RWPE2 (cell line): ENCODE results near the gene DOK1.
A peak's percentile ranks its signal among the peaks of the same experiment; 100 is the strongest.

Source experiments
- ATAC-seq: fragments of 200-7000 bp; cut with Tn5 transposase; 3 replicates; pipeline ENCODE4 v1.9.1; 2021; ENCODE audit warnings: low read depth
- DNase-seq: peaks from one replicate; pipeline ENCODE4 v3.0.0-alpha.2; 2020; ENCODE audit warnings: low spot score
- H3K27ac ChIP-seq: fragments of 450-650 bp; 2 replicates; pipeline ENCODE4 v1.5.1; 2017; ENCODE audit warnings: mild to moderate bottlenecking; ENCODE audit not compliant: poor library complexity, severe bottlenecking
- H3K27me3 ChIP-seq: fragments of 250-450 bp; sonication (Bioruptor Pico); 2 replicates; pipeline ENCODE4 v1.5.1; 2021; ENCODE audit warnings: mild to moderate bottlenecking, moderate library complexity; ENCODE audit not compliant: insufficient read depth, poor library complexity, severe bottlenecking
- H3K36me3 ChIP-seq: fragments of 250-450 bp; sonication (Bioruptor Pico); 2 replicates; pipeline ENCODE4 v1.5.1; 2020; ENCODE audit warnings: low read depth, mild to moderate bottlenecking, moderate library complexity
- H3K4me1 ChIP-seq: fragments of 250-450 bp; sonication (Bioruptor Pico); 2 replicates; pipeline ENCODE4 v1.5.1; 2021; ENCODE audit warnings: mild to moderate bottlenecking, moderate library complexity; ENCODE audit not compliant: insufficient read depth, poor library complexity, severe bottlenecking
- H3K4me3 ChIP-seq: fragments of 250-450 bp; sonication (Bioruptor Pico); 2 replicates; pipeline ENCODE4 v1.5.1; 2021; ENCODE audit warnings: mild to moderate bottlenecking, moderate library complexity; ENCODE audit not compliant: severe bottlenecking
- H3K9me3 ChIP-seq: fragments of 250-450 bp; sonication (Bioruptor Pico); 2 replicates; pipeline ENCODE4 v1.5.1; 2021; ENCODE audit warnings: mild to moderate bottlenecking, moderate library complexity; ENCODE audit not compliant: severe bottlenecking
- CTCF ChIP-seq: fragments of 450-650 bp; IDR thresholded peaks from one replicate; pipeline ENCODE4 v1.5.1; 2017; ENCODE audit warnings: mild to moderate bottlenecking, moderate library complexity; ENCODE audit not compliant: poor library complexity, severe bottlenecking

The DOK1 gene

GRCh38 chr2:74597410-74597809, 42.9 kb downstream of the DOK1 start:
- ATAC-seq (no peak), DNase-seq (no peak)
- TF ChIP-seq CTCF: no peak
- Histone ChIP-seq H3K4me3 (no peak overlapping the region), H3K27me3 (no peaks in the 10 kb centered on the region), H3K27ac (no peak overlapping the region), H3K4me1 (no peaks in the 10 kb centered on the region), H3K36me3 (no peaks in the 10 kb centered on the region), H3K9me3 (no peaks in the 10 kb centered on the region)

- H3K4me3 ChIP-seq: no peak overlapping the region
- no peak for DNase-seq
- TF ChIP-seq CTCF: no peak
- no peak for ATAC-seq
- H3K36me3 ChIP-seq: no peaks in the 10 kb centered on the region
- no peaks in the 10 kb centered on the region for H3K4me1 ChIP-seq
- no peak overlapping the region for H3K27ac ChIP-seq
- H3K9me3 ChIP-seq: no peaks in the 10 kb centered on the region
- no peaks in the 10 kb centered on the region for H3K27me3 ChIP-seq
Measured at GRCh38 chr2:74599676-74600075, 45.2 kb downstream of the DOK1 start.

- Histone ChIP-seq H3K36me3 (no peaks in the 10 kb centered on the region), H3K9me3 (no peaks in the 10 kb centered on the region), H3K4me3 (no peak overlapping the region), H3K4me1 (no peaks in the 10 kb centered on the region), H3K27me3 (no peaks in the 10 kb centered on the region), H3K27ac (no peak overlapping the region)
- TF ChIP-seq CTCF: no peak
- DNase-seq: no peak
- ATAC-seq: peak; percentile 88
Measured at GRCh38 chr2:74602586-74603281, 48.2 kb downstream of the DOK1 start.

- ATAC-seq (no peak), DNase-seq (no peak)
- TF ChIP-seq CTCF: no peak
- Histone ChIP-seq H3K4me3 (no peak overlapping the region), H3K9me3 (no peaks in the 10 kb centered on the region), H3K4me1 (no peaks in the 10 kb centered on the region), H3K36me3 (no peaks in the 10 kb centered on the region), H3K27me3 (no peaks in the 10 kb centered on the region), H3K27ac (no peak overlapping the region)
Measured at GRCh38 chr2:74603282-74604000, 48.9 kb downstream of the DOK1 start.

- ATAC-seq (no peak), DNase-seq (no peak)
- no peaks in the 10 kb centered on the region for H3K9me3 ChIP-seq
- TF ChIP-seq CTCF: no peak
- no peaks in the 10 kb centered on the region for H3K4me1 ChIP-seq
- H3K36me3 ChIP-seq: no peaks in the 10 kb centered on the region
- H3K27ac ChIP-seq: no peak overlapping the region
- no peak overlapping the region for H3K4me3 ChIP-seq
- no peaks in the 10 kb centered on the region for H3K27me3 ChIP-seq
Measured at GRCh38 chr2:74606927-74607326, 52.4 kb downstream of the DOK1 start.
